Posterior vena cava (tissue), 2 donors: ENCODE measurements around the gene ATXN7. TPM values are rescaled to one million over a fixed set of nuclear protein-coding genes. Genes with fewer than 3 reads are reported as not detected.

ENCODE experiments used
- DNase-seq: peaks from one replicate; pipeline ENCODE4 v3.0.0-alpha.2; 2020; ENCODE audit warnings: low spot score
- intact Hi-C, 2 donors: fragments of 100-400 bp; cut with DNase I; formaldehyde crosslinking; loops; one replicate each; pipeline versions ENCODE4 v1.14.1 to v1.14.2; 2022 to 2023
- total RNA-seq, 2 donors: library from RNA; stranded (reverse); fragmentation: NEBNext Ultra II Directional; extraction: Animal tissue kit (Norgen Biotek cat#: 25700); gene quantifications; one replicate each; pipeline ENCODE4 v1.2.1, GENCODE V29; 2021
- donor health status: DM: yes; HTN: yes; CAD: no.
- donor health status: DM: yes; HTN: yes; CAD: no.

The ATXN7 gene
- total RNA-seq, 2 donors from 2014 or later = 25.5 to 31.0 TPM

DNA sequence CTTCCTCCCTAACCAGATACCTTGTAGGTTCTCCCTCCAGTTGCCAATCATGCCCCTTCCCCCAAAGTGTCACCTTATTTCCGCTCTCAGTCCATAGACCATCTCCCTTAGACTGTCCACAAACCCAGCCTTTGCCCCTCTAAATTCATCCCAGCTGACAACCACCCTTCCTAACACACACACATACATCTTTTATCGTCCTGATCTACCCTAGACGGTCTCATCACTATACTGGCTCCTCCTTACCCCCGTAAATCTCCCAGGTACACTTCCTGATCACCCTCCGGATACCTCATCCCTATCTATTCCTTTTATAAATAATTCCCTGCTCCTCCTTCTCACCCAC, 890 bp upstream of the ATXN7 start:
- DNase-seq = no peak
- intact Hi-C loops = no loop called here

GRCh38 chr3:63864008-63864964, 619 bp downstream of the ATXN7 start:
- intact Hi-C loops = no loop called here

DNA sequence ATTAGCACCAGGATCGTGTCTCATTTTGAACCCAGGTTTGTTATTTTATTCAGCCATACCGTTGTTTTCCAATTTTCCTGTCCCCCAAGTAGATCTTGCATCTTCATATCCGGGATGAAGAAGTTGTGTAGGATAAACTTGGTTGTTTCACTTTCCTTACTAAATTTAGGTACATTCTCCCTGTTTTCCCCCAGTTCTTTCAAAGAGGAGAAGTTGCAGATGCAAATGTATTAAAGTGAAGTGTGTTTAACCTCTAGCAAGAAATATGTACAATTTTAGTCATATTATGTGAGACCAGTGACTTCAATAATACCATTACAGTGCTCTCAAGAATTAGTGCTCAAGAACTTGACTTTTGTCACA, 1.3 kb downstream of the ATXN7 start:
- DNase-seq = no peak
- intact Hi-C loops = no loop called here

More at GRCh38 chr3:63864008-63864964, 619 bp downstream of the ATXN7 start:
- peak; percentile 80 for DNase-seq

DNA sequence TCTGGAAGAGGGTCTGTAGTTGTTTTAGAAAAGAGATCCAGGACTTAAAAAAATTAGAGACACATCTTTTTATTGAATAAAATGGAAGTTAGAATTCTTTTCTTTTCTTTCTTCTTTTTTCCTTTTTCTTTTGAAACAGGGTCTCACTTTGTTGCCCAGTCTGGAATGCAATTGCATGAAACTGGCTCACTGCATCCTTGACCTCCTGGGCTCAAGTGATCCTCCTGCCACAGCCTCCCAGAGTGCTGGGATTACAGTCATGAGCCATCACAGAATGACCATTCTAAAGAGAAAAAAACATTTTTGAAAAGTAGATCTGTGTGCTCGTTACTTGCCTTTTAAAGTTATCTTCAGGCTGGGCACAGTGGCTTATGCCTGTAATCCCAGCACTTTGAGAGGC, 3.6 kb downstream of the ATXN7 start:
- no peak for DNase-seq
- intact Hi-C loops = no loop called here

DNA sequence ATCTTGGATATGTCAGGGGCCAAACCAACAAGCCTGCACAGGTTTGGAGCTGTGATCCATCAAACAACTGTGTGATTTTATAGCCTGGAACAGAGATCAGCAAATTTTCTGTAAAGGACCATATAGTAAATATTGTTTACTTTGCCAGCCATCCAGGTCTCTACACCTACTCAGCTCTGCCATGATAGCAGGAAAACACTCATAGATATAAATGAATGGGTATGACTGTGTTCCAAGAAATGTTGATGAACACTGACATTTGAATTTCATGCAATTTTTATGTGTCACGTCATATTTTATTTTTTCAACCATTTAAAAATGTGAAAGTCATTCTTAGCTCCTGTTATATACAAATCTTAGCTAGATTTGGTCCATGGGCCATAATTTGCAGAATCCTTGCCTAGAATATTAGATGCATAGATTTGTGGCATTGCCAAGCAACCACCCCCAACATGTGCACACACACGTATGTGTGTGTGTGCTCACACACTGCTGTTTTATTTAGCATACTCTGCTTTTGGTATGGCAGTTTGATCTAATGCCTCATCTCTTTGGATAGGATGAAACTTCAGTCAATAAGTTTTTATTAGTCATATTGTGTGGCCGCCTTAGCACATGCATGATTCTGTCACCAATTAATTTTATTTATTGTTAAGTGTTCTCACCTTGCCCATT, 6.4 kb downstream of the ATXN7 start:
- intact Hi-C loops = no loop called here
- DNase-seq = no peak

DNA sequence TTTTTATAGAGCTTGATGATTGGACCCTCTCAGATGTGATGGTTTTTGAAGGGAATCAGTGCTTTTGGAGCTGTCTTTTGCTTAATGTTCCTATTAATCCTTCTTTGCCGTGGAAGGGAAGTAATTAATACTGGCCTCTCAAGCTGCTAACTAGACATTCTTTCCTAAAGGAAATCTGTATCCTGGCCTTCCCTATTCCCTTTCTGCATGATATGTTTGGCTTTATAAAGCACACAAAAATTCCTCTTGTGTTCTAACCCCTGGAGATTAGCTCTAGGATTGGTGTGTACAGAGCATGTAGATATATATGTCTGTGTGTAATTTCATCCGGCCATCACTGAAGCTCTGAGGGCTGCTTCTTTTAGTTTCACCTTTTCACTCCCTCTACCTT, 6.9 kb downstream of the ATXN7 start:
- intact Hi-C loops = no loop called here
- DNase-seq = no peak

DNA sequence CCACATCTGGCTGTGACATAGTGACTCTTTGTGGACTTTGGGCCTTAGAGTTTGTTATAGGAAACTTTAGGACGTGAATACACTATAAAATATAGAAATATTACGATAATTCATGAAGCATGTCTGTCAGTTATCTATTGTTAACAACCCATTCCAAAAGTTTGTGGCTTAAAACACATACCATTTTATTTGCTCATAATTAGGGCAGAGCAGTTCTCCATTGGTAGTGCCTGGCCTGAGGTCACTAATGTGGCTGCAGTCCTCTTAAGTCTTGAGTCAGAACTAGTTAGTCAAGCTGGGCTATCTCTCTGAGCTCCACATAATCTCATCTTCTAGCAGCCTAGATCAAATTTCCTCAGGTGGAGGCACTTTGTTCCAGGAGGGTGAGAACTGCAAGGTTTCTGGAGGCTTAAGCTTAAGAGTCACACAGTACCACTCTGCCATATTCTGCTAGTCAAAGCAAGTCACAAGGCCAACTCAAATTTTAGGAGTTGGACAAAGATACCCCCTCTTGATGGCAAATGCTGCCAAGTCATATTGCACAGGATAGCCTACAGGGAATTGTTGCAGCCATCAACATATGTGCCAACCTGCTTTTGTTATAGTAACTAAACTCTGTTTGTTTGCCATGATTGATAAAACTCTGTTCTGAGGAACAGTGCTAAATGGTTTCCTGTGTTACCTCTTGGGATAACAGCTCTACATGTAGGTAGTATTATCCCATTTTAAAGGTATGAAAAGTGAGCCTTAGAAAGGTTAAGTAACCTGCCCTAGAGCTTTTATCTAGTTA, 8.7 kb downstream of the ATXN7 start:
- no peak for DNase-seq
- intact Hi-C loops = no loop called here

DNA sequence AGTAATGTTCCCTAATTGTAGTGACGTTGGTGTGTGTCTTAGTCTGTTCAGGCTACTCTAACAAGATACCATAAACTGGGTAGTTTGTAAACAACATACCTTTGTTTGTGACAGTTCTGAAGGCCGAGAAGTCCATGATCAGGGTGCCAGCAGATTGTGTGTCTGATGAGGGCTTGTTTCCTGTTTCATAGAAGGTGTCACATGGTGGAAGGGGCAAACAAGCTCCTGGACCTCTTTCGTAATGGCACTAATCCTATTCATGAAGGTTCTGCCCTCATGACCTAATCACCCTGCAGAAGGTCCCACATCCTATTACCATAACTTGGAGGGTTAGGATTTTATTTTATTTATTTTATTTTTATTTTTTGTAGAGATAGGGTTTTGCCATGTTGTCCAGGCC, 11.1 kb downstream of the ATXN7 start:
- intact Hi-C loops = no loop called here

DNA sequence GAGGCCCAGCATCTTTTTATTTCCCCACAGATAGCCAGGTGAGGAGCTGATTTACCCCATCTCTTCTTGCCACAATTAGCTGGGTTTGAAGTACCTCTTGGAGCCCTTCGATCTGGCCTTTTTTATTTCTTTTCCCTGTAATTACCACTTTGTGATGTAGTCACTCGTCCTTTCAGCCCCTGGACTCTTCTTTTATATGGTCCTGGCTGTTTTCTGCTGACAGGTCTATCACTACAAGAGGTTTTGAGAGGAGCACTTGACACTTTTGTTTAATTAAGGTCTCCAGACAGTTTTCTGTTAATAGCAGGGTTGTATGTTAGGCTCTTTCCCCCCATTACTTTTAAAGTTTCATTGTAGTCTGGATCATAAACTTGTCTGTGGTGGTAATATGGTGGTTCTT, 11.8 kb downstream of the ATXN7 start:
- intact Hi-C loops = no loop called here

More for the DNA sequence above, 11.1 kb downstream of the ATXN7 start:
- DNase-seq = no peak

DNA sequence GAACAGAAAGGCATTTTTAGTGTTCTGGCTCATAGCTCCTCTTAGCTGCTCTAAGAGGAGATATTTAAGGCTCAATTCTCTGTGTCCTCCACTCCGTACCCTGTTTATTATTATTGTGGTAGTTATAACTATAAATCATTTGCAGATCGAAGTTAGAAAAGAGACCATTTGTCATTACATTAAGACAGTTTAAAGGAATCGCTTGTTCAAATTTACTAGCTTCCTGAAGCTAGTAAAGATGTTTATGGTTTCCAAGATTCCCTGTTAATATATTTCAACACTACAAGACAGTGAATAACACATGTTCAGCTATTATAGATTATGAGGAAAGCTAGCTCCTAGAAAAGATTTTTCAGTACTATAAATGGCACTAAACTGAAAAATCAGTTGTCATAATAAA, 12.6 kb downstream of the ATXN7 start:
- no peak for DNase-seq
- intact Hi-C loops = no loop called here

More for the DNA sequence above, 11.8 kb downstream of the ATXN7 start:
- no peak for DNase-seq

DNA sequence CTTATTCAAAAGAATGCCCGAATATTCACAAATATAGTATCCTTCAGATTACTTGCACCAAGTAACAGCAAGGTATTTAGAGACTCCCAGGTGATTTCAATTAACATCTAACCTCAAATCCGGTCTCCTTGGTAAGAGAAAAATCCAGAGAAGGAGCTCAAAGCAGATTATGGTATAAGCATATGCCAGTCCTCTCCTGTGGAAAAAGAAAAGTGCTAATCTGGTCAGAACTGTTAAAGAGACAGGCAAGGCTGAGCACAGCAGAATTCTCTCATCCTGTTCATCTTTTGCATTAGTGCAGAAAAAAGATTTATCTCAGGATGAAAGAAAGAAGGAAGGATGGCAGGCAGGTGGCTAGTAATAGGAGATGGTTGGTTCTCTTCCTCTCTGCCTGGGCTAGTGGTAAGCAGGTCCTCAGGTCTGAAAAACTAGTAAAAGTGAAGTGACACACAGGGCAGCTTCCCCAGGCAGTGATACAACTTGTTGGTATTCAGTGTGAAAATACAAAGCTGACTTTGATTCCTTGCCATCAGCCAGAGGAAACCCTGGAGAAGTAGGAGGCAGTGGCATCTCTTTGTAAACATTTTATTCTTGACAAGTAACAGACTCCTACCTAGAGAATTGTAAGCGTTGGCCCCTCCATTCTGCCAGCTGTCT, 14.2 kb downstream of the ATXN7 start:
- no peak for DNase-seq
- intact Hi-C loops = no loop called here

DNA sequence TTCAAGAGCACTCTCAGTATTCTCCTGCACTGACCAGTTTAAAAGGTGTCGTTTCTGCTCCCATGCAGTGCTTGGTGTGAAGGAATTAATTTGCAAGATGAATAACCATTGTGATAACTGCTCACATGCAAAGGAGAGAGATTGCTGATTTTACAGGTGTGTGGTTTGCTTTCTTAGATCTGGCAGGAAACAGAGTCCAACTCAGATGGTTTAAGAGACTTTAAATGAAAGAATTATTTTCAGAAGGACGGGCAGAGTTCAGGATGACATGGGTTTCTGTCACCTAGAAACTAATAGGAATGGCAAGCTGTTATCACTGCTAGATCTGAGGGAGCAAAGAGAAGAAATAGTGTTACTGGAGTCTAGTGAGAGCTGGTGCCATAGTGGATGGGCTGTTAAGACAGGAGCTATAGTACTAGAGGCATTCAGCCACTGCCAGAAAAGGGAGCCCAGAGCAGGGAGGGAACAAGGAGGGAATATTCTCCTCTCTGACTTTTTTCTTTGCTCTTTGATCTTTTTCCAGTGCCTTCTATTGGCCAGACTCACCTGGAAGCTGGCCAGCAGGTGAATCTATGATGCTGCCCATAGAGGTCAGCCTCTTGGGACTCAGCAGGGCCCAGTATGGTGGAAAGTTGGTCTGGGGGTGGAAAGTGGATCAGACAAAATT, 14.9 kb downstream of the ATXN7 start:
- DNase-seq = no peak
- intact Hi-C loops = no loop called here

DNA sequence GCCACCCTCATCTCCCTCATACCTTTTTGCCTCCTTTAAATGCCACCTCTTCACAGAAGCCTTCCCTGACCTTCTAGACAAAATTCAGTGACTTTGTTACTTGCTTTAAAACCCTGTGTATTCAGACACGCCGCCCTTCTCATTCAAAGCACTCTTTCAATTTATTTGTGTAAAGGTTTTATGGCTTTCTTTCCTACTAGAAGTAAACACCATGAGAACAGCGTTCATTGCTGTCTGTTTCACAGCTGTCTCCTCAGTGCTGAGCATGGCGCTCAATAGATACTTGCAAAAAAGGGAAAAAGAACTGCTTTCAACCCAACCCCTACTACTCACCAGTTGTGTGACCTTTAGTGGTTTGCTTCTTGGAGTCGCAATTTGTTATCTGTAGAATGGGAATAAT, 17.0 kb downstream of the ATXN7 start:
- intact Hi-C loops = no loop called here
- DNase-seq = no peak

- intact Hi-C loops = no loop called here
- DNase-seq = no peak
Measured at GRCh38 chr3:63886858-63887257, 23.2 kb downstream of the ATXN7 start.

GRCh38 chr3:63891518-63891917, 27.9 kb downstream of the ATXN7 start:
- no peak for DNase-seq
- intact Hi-C loops = no loop called here

DNA sequence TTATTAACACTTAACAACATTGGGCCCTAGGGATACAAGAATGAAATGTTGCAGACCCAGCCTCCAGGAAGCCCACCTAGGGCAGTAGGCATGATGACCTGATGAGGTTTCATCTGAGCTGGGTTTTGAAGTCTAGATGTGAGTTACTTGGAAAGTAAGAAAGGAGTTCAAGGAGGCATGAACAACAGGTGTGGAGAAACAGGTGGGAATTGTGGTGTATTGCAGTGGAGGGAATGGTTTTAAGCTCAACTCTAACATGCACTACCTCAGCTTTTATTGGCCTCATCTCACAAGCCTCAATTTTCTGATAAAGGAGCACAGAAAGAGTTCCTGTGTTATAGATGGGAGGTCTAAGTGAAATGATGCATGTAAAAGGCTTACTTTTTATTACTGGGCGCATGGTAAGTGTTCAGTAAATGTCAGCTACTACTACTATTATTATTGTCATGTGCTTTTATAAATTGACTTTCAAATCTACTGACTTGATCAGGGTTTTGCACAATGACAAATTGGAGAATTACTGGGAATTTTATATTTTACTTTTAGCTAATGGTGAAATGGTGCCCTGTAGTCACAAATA, 29.2 kb downstream of the ATXN7 start:
- no peak for DNase-seq

DNA sequence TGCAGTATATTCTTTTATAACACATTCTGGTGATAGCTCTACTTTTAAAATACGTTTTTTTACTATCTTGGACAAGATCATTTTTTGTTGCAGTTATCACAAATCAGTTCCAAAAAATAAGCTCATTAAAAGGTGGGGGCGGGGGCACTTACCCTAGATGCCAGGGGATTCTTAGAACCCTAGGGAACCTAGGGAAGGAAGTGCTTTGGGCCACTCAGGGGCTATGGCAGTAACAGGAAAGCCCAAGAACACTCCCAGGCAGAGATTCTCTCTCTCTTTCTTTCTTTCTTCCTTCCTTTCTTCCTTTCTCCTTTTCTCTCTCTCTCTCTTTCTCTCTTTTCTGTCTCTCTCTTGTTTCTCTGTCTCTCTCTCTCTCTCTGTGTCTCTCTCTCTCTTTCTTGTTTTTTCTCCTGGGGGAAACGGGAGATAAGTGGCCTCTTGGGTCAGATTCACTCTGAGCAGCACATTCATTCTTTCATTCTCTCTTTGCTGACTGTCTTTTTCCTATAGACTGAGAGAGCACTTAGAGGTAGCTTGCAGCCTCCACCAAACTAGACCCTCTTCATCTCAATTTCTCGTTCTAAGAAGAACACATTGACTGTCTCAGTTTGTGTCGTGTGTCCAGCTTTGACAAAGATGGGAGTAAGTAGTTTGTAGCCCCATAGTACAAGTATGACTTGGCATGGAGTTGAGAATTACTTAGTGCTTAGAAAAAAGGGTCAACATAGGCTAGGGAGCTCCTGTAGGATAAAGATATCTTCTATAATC, 31.9 kb downstream of the ATXN7 start:
- DNase-seq = no peak
- intact Hi-C loops = no loop called here

More for the DNA sequence above, 29.2 kb downstream of the ATXN7 start:
- intact Hi-C loops = no loop called here
